ENCODE data around the gene PLAGL2. TPM values are rescaled to one million over a fixed set of nuclear protein-coding genes. Genes with fewer than 3 reads are reported as not detected.

PLAGL2 gene
- total and polyA plus RNA-seq, 2 of the 8 experiments (the other 6 are each of a cell fraction or from before 2014, with no cell fraction given), result 20.6 to 25.4 TPM

- FAIRE-seq, result no peak
- ChIA-PET POLR2A (ENCODE audit: partially characterized antibody) (interaction anchor here (0.6 to 8.7 kb wide), 8 partner anchors 10 to 640 kb away, joined by 3 to 77 read pairs (median 4); no protein-coding TSS in a partner anchor), CTCF (ENCODE audit: partially characterized antibody) (interaction anchor here (1.1 kb wide), 1 partner anchor 14 kb away, joined by 4 read pairs; no protein-coding TSS in a partner anchor)
- no peak overlapping the region for H2BK15ac ChIP-seq (ENCODE audit: low read length)
- no peak overlapping the region for H4K8ac ChIP-seq (ENCODE audit: extremely low read depth, insufficient read depth, low read length)
- H3K79me1 ChIP-seq (ENCODE audit: low read depth, low read length), result peaks cover 18% of the 10 kb centered on the region
- no peaks in the 10 kb centered on the region; a peak in 2 of 7 replicates for H3K27me3 ChIP-seq (replicated peaks in 1 of 4; ENCODE audit: control insufficient read depth in 3 of 4, extremely low read depth in 1 of 4, insufficient read depth in 3 of 4, low read length in 3 of 4)
- H3K9me3 ChIP-seq (ENCODE audit: insufficient read depth in 2 of 2, low read depth in 1 of 2, low read length in 1 of 2), result no peaks in the 10 kb centered on the region
- H3K23ac ChIP-seq (ENCODE audit: insufficient read length), result no peak overlapping the region
- no peak overlapping the region for H4K5ac ChIP-seq (ENCODE audit: insufficient read length, low read depth, low read length)
- no peak overlapping the region for H2BK5ac ChIP-seq (ENCODE audit: low read depth, low read length)
- peak overlapping the region; percentile 78 to 100 (median 93); a peak in 6 of 7 replicates for H3K9ac ChIP-seq (replicated peaks in 1 of 4; ENCODE audit: extremely low read depth in 1 of 4, low read depth in 3 of 4, low read length in 3 of 4)
- no peak for DNase-seq (ENCODE audit: low read depth in 1 of 2, low spot score in 2 of 2)
- peaks cover 10 to 23% (median 18%) of the 10 kb centered on the region in 4 experiments for H3K36me3 ChIP-seq (ENCODE audit: control insufficient read depth in 2 of 4, insufficient read depth in 4 of 4, low read length in 3 of 4)
- no peak overlapping the region for H2BK20ac ChIP-seq (ENCODE audit: low read length)
- no peak overlapping the region for H3K14ac ChIP-seq (ENCODE audit: insufficient read length)
- no peak overlapping the region for H2BK12ac ChIP-seq (ENCODE audit: low read depth, low read length)
- WGBS, 2 experiments (ENCODE audit: extremely low coverage in 1 of 2, insufficient coverage in 1 of 2, insufficient read length in 1 of 2, insufficient replicate concordance in 2 of 2, low coverage in 1 of 2, low lambda C conversion rate in 2 of 2, missing lambda C conversion rate in 1 of 2), result 70% methylated on average over 8 of the region's 8 CpGs; no CpG with 5 or more reads in 1 of the 2 experiments
- peak; percentile 17 for TF ChIP-seq SAP30 (IDR thresholded peaks at IDR 0.05; ENCODE audit: insufficient read depth, insufficient replicate concordance, low read length)
- no peak for TF ChIP-seq NANOG (IDR thresholded peaks at IDR 0.05; ENCODE audit: insufficient read depth, low read depth, low read length, poor library complexity, severe bottlenecking)
- TF ChIP-seq TBP (IDR thresholded peaks at IDR 0.05; ENCODE audit: low read depth, low read length), result no peak
- TF ChIP-seq TAF1 (IDR thresholded peaks at IDR 0.05; ENCODE audit: low read depth, low read length), result no peak
- no peak for TF ChIP-seq YY1 (IDR thresholded peaks at IDR 0.05; ENCODE audit: low read depth, low read length)
- no peak for TF ChIP-seq EZH2 (IDR thresholded peaks at IDR 0.05; ENCODE audit: low read depth, low read length, severe bottlenecking)
- H3K4me2 ChIP-seq (ENCODE audit: insufficient read depth in 1 of 2, low read depth in 2 of 2, low read length in 2 of 2), result peak overlapping the region; percentile 83 to 98
- H3K27ac ChIP-seq (ENCODE audit: low read depth, low read length), result no peak overlapping the region
- H3K56ac ChIP-seq (replicated peaks; ENCODE audit: insufficient read length, low read depth, low read length), result no peak overlapping the region
- no peak overlapping the region for H2AFZ ChIP-seq (ENCODE audit: low read length)
- no peak overlapping the region for H2BK120ac ChIP-seq (replicated peaks; ENCODE audit: low read depth, low read length)
- no peak overlapping the region for H2AK5ac ChIP-seq (ENCODE audit: low read depth, low read length)
- no peak overlapping the region for H4K91ac ChIP-seq (replicated peaks; ENCODE audit: insufficient read length, low read length)
- H3K4ac ChIP-seq (replicated peaks; ENCODE audit: insufficient read length, low read depth, low read length), result no peak overlapping the region
- peak overlapping the region; percentile 53 to 99 (median 95); a peak in 7 of 8 replicates for H3K4me3 ChIP-seq (ENCODE audit: extremely low read depth in 1 of 4, insufficient read depth in 2 of 4, low read depth in 3 of 4, low read length in 4 of 4)
- peaks cover 6 to 22% of the 10 kb centered on the region in 2 experiments for H4K20me1 ChIP-seq (replicated peaks in 1 of 2; ENCODE audit: control insufficient read depth in 1 of 2, insufficient read depth in 2 of 2, low read length in 2 of 2)
- H3K79me2 ChIP-seq (ENCODE audit: control insufficient read depth in 1 of 2, insufficient read depth in 2 of 2, low read length in 2 of 2), result peaks cover 19 to 81% of the 10 kb centered on the region in 2 experiments
- H3K23me2 ChIP-seq (ENCODE audit: low read depth, low read length), result peaks cover 11% of the 10 kb centered on the region; the same call in 1 of the 2 replicates
- H3K18ac ChIP-seq (ENCODE audit: extremely low read depth, low read length), result no peak overlapping the region
- H3K4me1 ChIP-seq (replicated peaks in 1 of 4; ENCODE audit: control insufficient read depth in 3 of 4, insufficient read depth in 4 of 4, low read length in 3 of 4), result peaks cover 0 to 25% (median 20%) of the 10 kb centered on the region in 4 experiments; a peak in 5 of 7 replicates
Measured at GRCh38 chr20:32205843-32206759, 1.4 kb downstream of the PLAGL2 start.

Measured in H1 (cell line).